Fibroblast of villous mesenchyme (primary cell): ENCODE results near the gene CORO2B. TPM values are rescaled to one million over a fixed set of nuclear protein-coding genes. Genes with fewer than 3 reads are reported as not detected.

Experiments
- DNase-seq: peaks from one replicate; pipeline ENCODE4 v3.0.0-alpha.2; 2010; ENCODE audit warnings: low read depth
- H3K4me3 ChIP-seq: 2 replicates; pipeline ENCODE4 v1.5.1; 2011; ENCODE audit warnings: low read depth, mild to moderate bottlenecking, low read length
- total RNA-seq: library from RNA; depleted of rRNA; stranded (reverse); fragments of >200 nt; gene quantifications from 2 replicates; pipeline ENCODE4 v1.2.3, GENCODE V29; 2012
- TF ChIP-seq, protein P1 (sequence below): IDR thresholded peaks from 2 replicates; pipeline ENCODE4 v1.5.1; 2012; ENCODE audit warnings: low read depth, mild to moderate bottlenecking, low read length; ENCODE audit not compliant: insufficient read depth

The CORO2B gene
- total RNA-seq, 1 donor, result 9.5 TPM

DNA sequence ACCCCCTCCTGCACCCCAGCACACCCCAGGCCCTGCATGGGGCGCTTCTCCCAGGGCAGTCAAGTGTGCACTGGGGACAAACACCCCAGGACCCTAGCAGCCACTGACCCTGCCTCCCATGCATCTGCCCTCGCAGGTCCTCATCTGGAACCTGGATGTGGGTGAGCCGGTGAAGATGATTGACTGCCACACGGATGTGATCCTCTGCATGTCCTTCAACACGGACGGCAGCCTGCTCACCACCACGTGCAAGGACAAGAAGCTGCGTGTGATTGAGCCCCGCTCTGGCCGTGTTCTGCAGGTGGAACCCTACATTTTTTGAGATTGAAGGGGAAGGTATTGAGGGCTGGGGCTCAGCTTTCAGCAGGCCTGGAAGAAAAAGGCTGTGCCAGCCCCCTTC, 132.6 kb downstream of the CORO2B start:
- no peak for DNase-seq
- no peak overlapping the region for H3K4me3 ChIP-seq
- TF ChIP-seq, protein P1, sequence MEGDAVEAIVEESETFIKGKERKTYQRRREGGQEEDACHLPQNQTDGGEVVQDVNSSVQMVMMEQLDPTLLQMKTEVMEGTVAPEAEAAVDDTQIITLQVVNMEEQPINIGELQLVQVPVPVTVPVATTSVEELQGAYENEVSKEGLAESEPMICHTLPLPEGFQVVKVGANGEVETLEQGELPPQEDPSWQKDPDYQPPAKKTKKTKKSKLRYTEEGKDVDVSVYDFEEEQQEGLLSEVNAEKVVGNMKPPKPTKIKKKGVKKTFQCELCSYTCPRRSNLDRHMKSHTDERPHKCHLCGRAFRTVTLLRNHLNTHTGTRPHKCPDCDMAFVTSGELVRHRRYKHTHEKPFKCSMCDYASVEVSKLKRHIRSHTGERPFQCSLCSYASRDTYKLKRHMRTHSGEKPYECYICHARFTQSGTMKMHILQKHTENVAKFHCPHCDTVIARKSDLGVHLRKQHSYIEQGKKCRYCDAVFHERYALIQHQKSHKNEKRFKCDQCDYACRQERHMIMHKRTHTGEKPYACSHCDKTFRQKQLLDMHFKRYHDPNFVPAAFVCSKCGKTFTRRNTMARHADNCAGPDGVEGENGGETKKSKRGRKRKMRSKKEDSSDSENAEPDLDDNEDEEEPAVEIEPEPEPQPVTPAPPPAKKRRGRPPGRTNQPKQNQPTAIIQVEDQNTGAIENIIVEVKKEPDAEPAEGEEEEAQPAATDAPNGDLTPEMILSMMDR, result no peak

DNA sequence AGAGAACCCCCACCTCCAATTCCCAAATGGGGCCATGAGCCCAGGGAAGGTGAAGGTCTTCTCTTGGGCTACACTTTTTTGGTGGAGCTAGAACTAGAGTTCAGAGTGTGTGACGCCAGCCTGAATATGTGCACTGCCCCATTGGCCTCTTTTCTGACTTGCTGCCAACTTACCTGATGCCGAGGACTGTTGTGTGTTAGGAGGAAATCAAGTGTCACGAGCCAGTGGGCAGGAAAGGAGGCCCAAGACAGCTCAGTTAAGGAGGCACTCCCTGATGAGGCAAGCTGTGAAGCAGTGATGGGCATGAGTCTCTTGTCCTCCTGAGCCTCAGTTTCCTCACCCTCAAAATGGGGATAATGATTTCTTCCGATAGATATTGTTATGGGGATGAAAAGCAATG, 134.1 kb downstream of the CORO2B start:
- TF ChIP-seq, protein P1, result no peak
- H3K4me3 ChIP-seq, result no peak overlapping the region
- DNase-seq, result no peak

DNA sequence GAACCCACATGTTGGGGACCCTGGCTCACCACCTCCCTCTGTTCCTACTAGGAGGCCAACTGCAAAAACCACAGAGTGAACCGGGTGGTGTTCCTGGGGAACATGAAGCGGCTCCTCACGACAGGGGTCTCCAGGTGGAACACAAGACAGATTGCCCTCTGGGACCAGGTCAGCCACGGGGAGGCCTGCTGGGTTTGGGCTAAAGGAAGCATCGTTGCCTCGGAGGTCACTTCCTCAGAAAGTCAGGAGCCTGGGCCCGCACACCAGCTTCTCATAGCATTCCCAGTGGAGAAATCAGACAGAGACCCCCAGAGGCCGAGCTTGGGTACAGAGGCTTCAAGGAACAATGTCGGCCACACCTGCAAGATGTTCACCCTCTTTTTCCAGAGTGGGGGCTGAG, 135.1 kb downstream of the CORO2B start:
- TF ChIP-seq, protein P1, result no peak
- DNase-seq, result no peak
- no peak overlapping the region for H3K4me3 ChIP-seq

DNA sequence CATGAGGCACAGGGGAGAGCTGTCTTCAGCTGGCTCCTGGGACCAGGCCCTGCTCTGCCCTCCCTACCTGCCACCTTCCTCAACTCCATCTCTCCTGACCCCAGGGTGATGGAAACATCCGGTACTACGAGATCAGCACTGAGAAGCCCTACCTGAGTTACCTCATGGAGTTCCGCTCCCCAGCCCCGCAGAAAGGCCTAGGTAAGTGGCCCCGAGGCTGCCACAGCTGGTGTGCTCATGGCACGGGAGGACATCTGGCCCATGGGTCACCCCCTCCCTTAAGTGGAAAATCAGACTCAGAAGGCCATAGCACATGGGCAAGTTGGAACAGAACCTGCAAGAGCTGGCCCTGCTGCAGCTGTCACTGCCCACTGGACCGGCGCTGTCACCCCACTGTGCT, 136.3 kb downstream of the CORO2B start:
- no peak for DNase-seq
- TF ChIP-seq, protein P1, result no peak
- no peak overlapping the region for H3K4me3 ChIP-seq

DNA sequence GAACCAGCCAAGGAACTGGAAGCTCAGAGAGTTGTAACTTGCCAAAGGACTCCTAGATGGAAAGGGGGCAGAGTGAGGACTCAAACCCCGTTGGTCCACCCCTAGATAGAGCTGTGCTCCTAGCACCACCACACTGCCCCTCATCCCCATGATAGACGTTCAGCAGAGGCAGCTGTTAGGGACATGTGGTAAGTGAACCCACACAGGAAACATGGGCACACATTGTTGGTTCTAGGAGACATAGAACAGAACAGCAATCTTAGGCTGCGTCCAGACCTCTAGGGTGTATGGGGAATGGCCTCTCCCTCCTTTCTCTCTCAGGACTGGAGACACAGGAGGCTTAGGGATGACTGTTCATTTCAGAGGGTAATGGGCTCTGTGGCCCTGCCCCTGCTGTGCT, 139.2 kb downstream of the CORO2B start:
- no peak overlapping the region for H3K4me3 ChIP-seq
- DNase-seq, result no peak
- TF ChIP-seq, protein P1, result no peak

DNA sequence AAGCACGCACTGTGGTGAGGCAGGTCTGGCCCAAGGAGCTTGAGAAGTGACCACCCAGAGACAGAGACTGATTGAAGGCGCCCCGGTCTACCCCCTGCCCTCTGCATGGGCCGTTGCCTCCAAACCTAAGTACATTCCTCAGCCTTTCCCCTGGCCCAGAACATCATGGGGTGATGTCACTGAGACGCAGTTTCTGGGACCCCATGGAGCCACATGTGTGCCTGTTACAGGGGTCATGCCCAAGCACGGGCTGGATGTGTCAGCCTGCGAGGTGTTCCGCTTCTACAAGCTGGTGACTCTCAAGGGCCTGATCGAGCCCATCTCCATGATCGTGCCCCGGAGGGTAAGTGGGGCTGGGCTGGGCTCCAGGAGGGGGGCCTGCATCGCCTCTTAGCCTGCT, 139.7 kb downstream of the CORO2B start:
- TF ChIP-seq, protein P1, result no peak
- no peak for DNase-seq
- no peak overlapping the region for H3K4me3 ChIP-seq

DNA sequence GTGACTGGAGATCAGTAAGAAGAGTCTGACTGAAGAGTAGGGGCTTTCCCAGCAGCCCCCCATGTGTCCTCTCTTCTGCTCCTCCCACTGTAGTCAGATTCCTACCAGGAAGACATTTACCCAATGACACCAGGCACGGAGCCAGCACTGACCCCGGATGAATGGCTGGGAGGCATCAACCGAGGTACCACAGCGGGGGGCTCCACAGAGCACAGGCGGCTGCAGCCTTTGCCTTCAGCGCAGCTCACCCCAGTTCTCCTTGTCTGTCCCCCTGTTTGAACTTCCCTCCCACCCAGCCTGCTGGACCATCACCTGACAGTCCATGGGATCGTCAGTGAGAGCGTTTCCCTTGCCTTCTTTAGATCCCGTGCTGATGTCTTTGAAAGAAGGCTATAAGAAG, 140.3 kb downstream of the CORO2B start:
- no peak overlapping the region for H3K4me3 ChIP-seq
- DNase-seq, result no peak
- TF ChIP-seq, protein P1, result no peak
